HepG2 (cell line): Measurements from ENCODE around the gene RASL12. TPM values are rescaled to one million over a fixed set of nuclear protein-coding genes. Genes with fewer than 3 reads are reported as not detected.

Experiments
- ARNTL ChIP-seq: sonication (generic); formaldehyde crosslinking; IDR thresholded peaks from 2 replicates; pipeline ENCODE4 v1.4.0; 2020; ENCODE audit warnings: mild to moderate bottlenecking, missing genetic modification reagents
- ATRX ChIP-seq: sonication (generic); formaldehyde crosslinking; IDR thresholded peaks from 2 replicates; pipeline ENCODE4 v1.4.0; 2020; ENCODE audit warnings: missing genetic modification reagents, borderline replicate concordance
- CBX1 ChIP-seq: IDR thresholded peaks from one replicate; pipeline ENCODE4 v1.6.1; 2016; ENCODE audit warnings: antibody characterized with exemption, low read depth
- EHMT2 ChIP-seq: fragments of 200-600 bp; sonication (generic); IDR thresholded peaks from 2 replicates; pipeline ENCODE4 v1.7.0; 2017; ENCODE audit warnings: antibody characterized with exemption, low read depth, low read length, borderline replicate concordance
- NFKB2 ChIP-seq: sonication (generic); formaldehyde crosslinking; IDR thresholded peaks from 2 replicates; pipeline ENCODE4 v1.4.0; 2020; ENCODE audit warnings: missing genetic modification reagents, borderline replicate concordance
- NR2C2 ChIP-seq: sonication (generic); formaldehyde crosslinking; IDR thresholded peaks from 2 replicates; pipeline ENCODE4 v1.4.0; 2020; ENCODE audit warnings: missing genetic modification reagents, mild to moderate bottlenecking, moderate library complexity, borderline replicate concordance
- RFX5 ChIP-seq: IDR thresholded peaks from 2 replicates; pipeline ENCODE4 v1.6.1; 2011; ENCODE audit warnings: low read depth, low read length, improper control_type of control experiment
- SALL1 ChIP-seq: sonication (generic); formaldehyde crosslinking; IDR thresholded peaks from 2 replicates; pipeline ENCODE4 v1.8.0; 2022; ENCODE audit warnings: mild to moderate bottlenecking, missing genetic modification reagents
- ZMYM4 ChIP-seq: sonication (generic); formaldehyde crosslinking; IDR thresholded peaks from 2 replicates; pipeline ENCODE4 v1.8.1; 2023; ENCODE audit warnings: mild to moderate bottlenecking, missing genetic modification reagents
- ZNF20 ChIP-seq: sonication (generic); formaldehyde crosslinking; IDR thresholded peaks from 2 replicates; pipeline ENCODE4 v1.4.0; 2020; ENCODE audit warnings: mild to moderate bottlenecking, moderate library complexity, missing genetic modification reagents
- ZNF24 ChIP-seq: fragments of 450-650 bp; IDR thresholded peaks from 2 replicates; pipeline ENCODE4 v1.6.1; 2017; ENCODE audit warnings: antibody characterized with exemption, mild to moderate bottlenecking
- ZNF572 ChIP-seq: sonication (generic); formaldehyde crosslinking; IDR thresholded peaks from 2 replicates; pipeline ENCODE4 v1.5.1; 2020; ENCODE audit warnings: mild to moderate bottlenecking, missing genetic modification reagents
- ZNF772 ChIP-seq: sonication (generic); formaldehyde crosslinking; IDR thresholded peaks from 2 replicates; pipeline ENCODE4 v1.5.0; 2020; ENCODE audit warnings: mild to moderate bottlenecking, missing genetic modification reagents
- ZNF780A ChIP-seq: sonication (generic); formaldehyde crosslinking; IDR thresholded peaks from 2 replicates; pipeline ENCODE4 v1.8.0; 2022; ENCODE audit warnings: mild to moderate bottlenecking, missing genetic modification reagents, moderate library complexity
- polyA plus RNA-seq, 8 experiments: library from polyadenylated mRNA; depleted of rRNA in 3 of 8; stranded (reverse) in 7 of 8; unstranded in 1 of 8; fragments of >200 nt; fragmentation: Illumina TruSeq in 4 of 8; extraction: Trizol in 4 of 8; gene quantifications; 2 replicates each; pipeline versions ENCODE4 v1.2.1 to v1.2.3, GENCODE V29; 2011 to 2016; ENCODE audit warnings: low read depth in 4 of 8, missing spikeins in 1 of 8, mixed read lengths in 1 of 8; ENCODE audit not compliant: insufficient read depth in 1 of 8
- total RNA-seq, 5 experiments: library from RNA; depleted of rRNA; stranded (reverse); fragments of >200 nt; fragmentation: Illumina TruSeq; extraction: Trizol; gene quantifications; 2 replicates each; pipeline ENCODE4 v1.2.3, GENCODE V29; 2016; ENCODE audit warnings: low read depth in 1 of 5
- TF ChIP-seq, protein P1 (sequence below): sonication (generic); formaldehyde crosslinking; conservative IDR thresholded peaks from 2 replicates; pipeline ENCODE4 v1.4.0; 2020; ENCODE audit warnings: mild to moderate bottlenecking, missing genetic modification reagents, moderate library complexity
- TF ChIP-seq, protein P2 (sequence below): sonication (generic); formaldehyde crosslinking; IDR thresholded peaks from 2 replicates; pipeline ENCODE4 v1.9.0; 2021; ENCODE audit warnings: missing genetic modification reagents, borderline replicate concordance
- TF ChIP-seq, protein P3 (sequence below): sonication (generic); formaldehyde crosslinking; IDR thresholded peaks from 2 replicates; pipeline ENCODE4 v1.4.0; 2020; ENCODE audit warnings: mild to moderate bottlenecking, missing genetic modification reagents
- TF ChIP-seq, protein P4 (sequence below): sonication (generic); formaldehyde crosslinking; IDR thresholded peaks from 2 replicates; pipeline ENCODE4 v1.4.0; 2020; ENCODE audit warnings: missing genetic modification reagents

RASL12 gene
- total and polyA plus RNA-seq, 2 of the 13 experiments (the other 11 are each of a cell fraction or from before 2014, with no cell fraction given): 0.16 to 0.55 TPM

DNA sequence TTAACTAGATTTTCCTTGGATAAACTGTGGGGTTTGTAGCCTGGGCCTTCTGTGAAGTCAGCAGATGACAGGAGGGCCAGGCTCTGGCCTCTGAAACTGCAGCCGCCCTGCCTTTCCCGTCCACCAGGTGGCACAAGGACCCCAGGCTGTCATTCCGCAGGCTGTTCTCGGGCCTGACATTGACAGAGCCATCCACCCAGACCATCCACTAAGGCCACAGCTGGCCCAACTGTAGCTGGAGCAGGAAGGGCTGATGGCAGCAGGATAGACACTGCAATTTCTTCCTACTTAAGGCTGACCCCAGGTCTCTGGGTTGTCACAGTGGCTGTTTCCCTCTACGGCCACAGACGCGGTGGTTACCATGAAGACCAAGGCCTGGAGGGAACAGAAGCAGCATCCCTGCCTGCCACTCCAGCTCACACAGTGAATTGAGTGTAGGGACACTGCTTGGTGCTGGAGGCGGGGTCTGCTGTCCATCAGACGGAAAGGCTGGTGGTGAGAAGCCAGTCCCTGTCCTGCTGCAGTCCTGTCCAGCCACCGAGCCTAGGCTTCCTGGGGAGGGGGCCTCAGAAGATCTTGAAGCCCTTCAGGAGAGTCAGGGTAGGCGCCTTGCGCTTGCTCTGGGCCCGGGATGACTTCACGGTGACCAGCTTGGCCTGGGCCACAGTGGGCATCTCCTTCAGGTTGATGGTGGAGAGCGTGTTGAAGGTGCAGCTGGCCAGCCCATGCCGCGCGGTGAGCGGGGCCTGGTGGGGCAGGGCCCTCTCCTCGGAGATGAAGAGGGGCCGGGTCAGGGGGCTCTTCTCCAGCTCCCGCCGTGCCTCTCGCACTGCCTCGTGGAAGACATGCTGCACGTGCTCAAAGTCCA lies 13.2 kb downstream of the RASL12 start (continued):
- TF ChIP-seq, protein P1, sequence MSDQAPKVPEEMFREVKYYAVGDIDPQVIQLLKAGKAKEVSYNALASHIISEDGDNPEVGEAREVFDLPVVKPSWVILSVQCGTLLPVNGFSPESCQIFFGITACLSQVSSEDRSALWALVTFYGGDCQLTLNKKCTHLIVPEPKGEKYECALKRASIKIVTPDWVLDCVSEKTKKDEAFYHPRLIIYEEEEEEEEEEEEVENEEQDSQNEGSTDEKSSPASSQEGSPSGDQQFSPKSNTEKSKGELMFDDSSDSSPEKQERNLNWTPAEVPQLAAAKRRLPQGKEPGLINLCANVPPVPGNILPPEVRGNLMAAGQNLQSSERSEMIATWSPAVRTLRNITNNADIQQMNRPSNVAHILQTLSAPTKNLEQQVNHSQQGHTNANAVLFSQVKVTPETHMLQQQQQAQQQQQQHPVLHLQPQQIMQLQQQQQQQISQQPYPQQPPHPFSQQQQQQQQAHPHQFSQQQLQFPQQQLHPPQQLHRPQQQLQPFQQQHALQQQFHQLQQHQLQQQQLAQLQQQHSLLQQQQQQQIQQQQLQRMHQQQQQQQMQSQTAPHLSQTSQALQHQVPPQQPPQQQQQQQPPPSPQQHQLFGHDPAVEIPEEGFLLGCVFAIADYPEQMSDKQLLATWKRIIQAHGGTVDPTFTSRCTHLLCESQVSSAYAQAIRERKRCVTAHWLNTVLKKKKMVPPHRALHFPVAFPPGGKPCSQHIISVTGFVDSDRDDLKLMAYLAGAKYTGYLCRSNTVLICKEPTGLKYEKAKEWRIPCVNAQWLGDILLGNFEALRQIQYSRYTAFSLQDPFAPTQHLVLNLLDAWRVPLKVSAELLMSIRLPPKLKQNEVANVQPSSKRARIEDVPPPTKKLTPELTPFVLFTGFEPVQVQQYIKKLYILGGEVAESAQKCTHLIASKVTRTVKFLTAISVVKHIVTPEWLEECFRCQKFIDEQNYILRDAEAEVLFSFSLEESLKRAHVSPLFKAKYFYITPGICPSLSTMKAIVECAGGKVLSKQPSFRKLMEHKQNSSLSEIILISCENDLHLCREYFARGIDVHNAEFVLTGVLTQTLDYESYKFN (CRISPR knock-in tag): 0 out of 2 replicates have a peak, but pooled peaks have one; percentile 19
- TF ChIP-seq CBX1: no peak
- peak; percentile 35; the same call in 1 of the 2 replicates for TF ChIP-seq ZMYM4
- no peak for TF ChIP-seq ZNF780A
- TF ChIP-seq NFKB2 (CRISPR knock-in tag): peak; percentile 61; the same call in 1 of the 2 replicates
- TF ChIP-seq EHMT2: no peak
- TF ChIP-seq ZNF572 (CRISPR knock-in tag): no peak
- TF ChIP-seq ATRX (CRISPR knock-in tag): no peak
- no peak for TF ChIP-seq RFX5
- no peak for TF ChIP-seq ZNF24
- TF ChIP-seq NR2C2 (CRISPR knock-in tag): no peak
- peak; percentile 47; the same call in 1 of the 2 replicates for TF ChIP-seq SALL1 (CRISPR knock-in tag)
- no peak for TF ChIP-seq ARNTL (CRISPR knock-in tag)
- no peak for TF ChIP-seq ZNF772
- TF ChIP-seq, protein P2, sequence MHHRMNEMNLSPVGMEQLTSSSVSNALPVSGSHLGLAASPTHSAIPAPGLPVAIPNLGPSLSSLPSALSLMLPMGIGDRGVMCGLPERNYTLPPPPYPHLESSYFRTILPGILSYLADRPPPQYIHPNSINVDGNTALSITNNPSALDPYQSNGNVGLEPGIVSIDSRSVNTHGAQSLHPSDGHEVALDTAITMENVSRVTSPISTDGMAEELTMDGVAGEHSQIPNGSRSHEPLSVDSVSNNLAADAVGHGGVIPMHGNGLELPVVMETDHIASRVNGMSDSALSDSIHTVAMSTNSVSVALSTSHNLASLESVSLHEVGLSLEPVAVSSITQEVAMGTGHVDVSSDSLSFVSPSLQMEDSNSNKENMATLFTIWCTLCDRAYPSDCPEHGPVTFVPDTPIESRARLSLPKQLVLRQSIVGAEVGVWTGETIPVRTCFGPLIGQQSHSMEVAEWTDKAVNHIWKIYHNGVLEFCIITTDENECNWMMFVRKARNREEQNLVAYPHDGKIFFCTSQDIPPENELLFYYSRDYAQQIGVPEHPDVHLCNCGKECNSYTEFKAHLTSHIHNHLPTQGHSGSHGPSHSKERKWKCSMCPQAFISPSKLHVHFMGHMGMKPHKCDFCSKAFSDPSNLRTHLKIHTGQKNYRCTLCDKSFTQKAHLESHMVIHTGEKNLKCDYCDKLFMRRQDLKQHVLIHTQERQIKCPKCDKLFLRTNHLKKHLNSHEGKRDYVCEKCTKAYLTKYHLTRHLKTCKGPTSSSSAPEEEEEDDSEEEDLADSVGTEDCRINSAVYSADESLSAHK (CRISPR knock-in tag): no peak
- TF ChIP-seq, protein P3, sequence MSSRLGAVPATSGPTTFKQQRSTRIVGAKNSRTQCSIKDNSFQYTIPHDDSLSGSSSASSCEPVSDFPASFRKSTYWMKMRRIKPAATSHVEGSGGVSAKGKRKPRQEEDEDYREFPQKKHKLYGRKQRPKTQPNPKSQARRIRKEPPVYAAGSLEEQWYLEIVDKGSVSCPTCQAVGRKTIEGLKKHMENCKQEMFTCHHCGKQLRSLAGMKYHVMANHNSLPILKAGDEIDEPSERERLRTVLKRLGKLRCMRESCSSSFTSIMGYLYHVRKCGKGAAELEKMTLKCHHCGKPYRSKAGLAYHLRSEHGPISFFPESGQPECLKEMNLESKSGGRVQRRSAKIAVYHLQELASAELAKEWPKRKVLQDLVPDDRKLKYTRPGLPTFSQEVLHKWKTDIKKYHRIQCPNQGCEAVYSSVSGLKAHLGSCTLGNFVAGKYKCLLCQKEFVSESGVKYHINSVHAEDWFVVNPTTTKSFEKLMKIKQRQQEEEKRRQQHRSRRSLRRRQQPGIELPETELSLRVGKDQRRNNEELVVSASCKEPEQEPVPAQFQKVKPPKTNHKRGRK: 0 out of 2 replicates have a peak, but pooled peaks have one; percentile 23
- TF ChIP-seq, protein P4, sequence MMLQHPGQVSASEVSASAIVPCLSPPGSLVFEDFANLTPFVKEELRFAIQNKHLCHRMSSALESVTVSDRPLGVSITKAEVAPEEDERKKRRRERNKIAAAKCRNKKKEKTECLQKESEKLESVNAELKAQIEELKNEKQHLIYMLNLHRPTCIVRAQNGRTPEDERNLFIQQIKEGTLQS (CRISPR knock-in tag): 0 out of 2 replicates have a peak, but pooled peaks have one; percentile 14
- no peak for TF ChIP-seq ZNF20 (CRISPR knock-in tag)
